HepG2 (cell line): Measurements from ENCODE around the gene NVL. TPM values are rescaled to one million over a fixed set of nuclear protein-coding genes. Genes with fewer than 3 reads are reported as not detected.

Experiments used
- ATAC-seq: fragments of 200-7000 bp; cut with Tn5 transposase; 3 replicates; pipeline ENCODE4 v1.9.1; 2020; ENCODE audit warnings: mild to moderate bottlenecking, moderate library complexity
- BruUV-seq: library from RNA; stranded (reverse); fragments of 400-500 nt; replicated peaks from 2 replicates; lab custom pipeline; 2021; lab: Mats Ljungman, UMichigan
- CTCF ChIA-PET: fragments of 300-600 bp; formaldehyde crosslinking; extraction: SDS; loops from one replicate; lab custom pipeline; 2021; ENCODE audit warnings: low total read pairs, inconsistent platforms, low intra/inter-chr PET ratio; lab: Yijun Ruan, JAX
- POLR2A ChIA-PET: fragments of 350-600 bp; sonication (Branson Sonifier 250); formaldehyde crosslinking; loops from one replicate; lab custom pipeline; 2020; ENCODE audit warnings: antibody characterized with exemption, inconsistent platforms; lab: Yijun Ruan, JAX
- DNase-seq: peaks from one replicate; pipeline ENCODE4 v3.0.0-alpha.2; 2015; ENCODE audit warnings: low spot score
- FAIRE-seq: peaks from 3 replicates; lab custom pipeline; 2011; peaks lifted over from hg19 to GRCh38; lab: Jason Lieb, UNC
- H2AFZ ChIP-seq: one replicate; pipeline ENCODE4 v1.6.1; 2011; ENCODE audit warnings: low read length, inconsistent platforms
- H3K27ac ChIP-seq: fragments of 300-600 bp; 3 replicates; pipeline ENCODE4 v1.8.0; 2011; ENCODE audit warnings: mixed run types, mild to moderate bottlenecking, mixed read lengths, low read length, inconsistent platforms; ENCODE audit not compliant: insufficient read depth; ENCODE audit errors: extremely low read length
- H3K27me3 ChIP-seq, 2 experiments: fragments of 200-600 bp in 1 of 2; 2 replicates in 1 of 2; 3 replicates in 1 of 2; pipeline versions ENCODE4 v1.6.0 to v1.8.0; 2011; ENCODE audit warnings: low read length in 2 of 2, mild to moderate bottlenecking in 2 of 2, moderate library complexity in 2 of 2, inconsistent platforms in 1 of 2; ENCODE audit not compliant: insufficient read depth in 2 of 2, control insufficient read depth in 1 of 2
- H3K36me3 ChIP-seq, 2 experiments: fragments of 200-600 bp in 1 of 2; replicated peaks in 1 of 2; 2 replicates in 1 of 2; 3 replicates in 1 of 2; pipeline versions ENCODE4 v1.5.1 to v1.8.0; 2011; ENCODE audit warnings: low read length in 2 of 2, inconsistent platforms in 1 of 2; ENCODE audit not compliant: insufficient read depth in 2 of 2, control insufficient read depth in 1 of 2
- H3K4me1 ChIP-seq: 2 replicates; pipeline ENCODE4 v1.5.1; 2012; ENCODE audit warnings: low read length, inconsistent platforms; ENCODE audit not compliant: insufficient read depth
- H3K4me2 ChIP-seq: 2 replicates; pipeline ENCODE4 v1.6.0; 2011; ENCODE audit warnings: low read depth, low read length, inconsistent platforms
- H3K4me3 ChIP-seq, 3 experiments: fragments of 200-600 bp in 1 of 3; sonication (generic), shearing (Covaris generic) in 1 of 3; replicated peaks in 1 of 3; 2 replicates each; pipeline ENCODE4 v1.5.1; 2011 to 2016; ENCODE audit warnings: low read length in 3 of 3, inconsistent platforms in 2 of 3, low read depth in 2 of 3, mild to moderate bottlenecking in 2 of 3, control low read depth in 1 of 3, mixed read lengths in 1 of 3; ENCODE audit not compliant: insufficient read depth in 1 of 3
- H3K79me2 ChIP-seq: one replicate; pipeline ENCODE4 v1.6.1; 2011; ENCODE audit warnings: low read length, inconsistent platforms; ENCODE audit not compliant: insufficient read depth
- H3K9ac ChIP-seq: 2 replicates; pipeline ENCODE4 v1.6.0; 2011; ENCODE audit warnings: mild to moderate bottlenecking, low read depth, low read length, inconsistent platforms; ENCODE audit not compliant: insufficient read depth
- H3K9me3 ChIP-seq: 2 replicates; pipeline ENCODE4 v1.5.1; 2012; ENCODE audit warnings: mild to moderate bottlenecking, low read length
- H4K20me1 ChIP-seq: 2 replicates; pipeline ENCODE4 v1.6.0; 2011; ENCODE audit warnings: inconsistent platforms, mild to moderate bottlenecking, low read length, moderate library complexity; ENCODE audit not compliant: insufficient read depth
- HHEX ChIP-seq: IDR thresholded peaks from 2 replicates; pipeline ENCODE4 v1.6.1; 2016; ENCODE audit warnings: control low read depth
- ZFP82 ChIP-seq: sonication (generic); formaldehyde crosslinking; IDR thresholded peaks from 2 replicates; pipeline ENCODE4 v1.5.1; 2020; ENCODE audit warnings: mild to moderate bottlenecking, missing genetic modification reagents, borderline replicate concordance
- ZNF274 ChIP-seq: sonication (generic); formaldehyde crosslinking; IDR thresholded peaks from 2 replicates; pipeline ENCODE4 v1.5.1; 2020; ENCODE audit warnings: mild to moderate bottlenecking, missing genetic modification reagents
- WGBS: methylation state at CpG from one replicate; pipeline ENCODE4 v1.1.6; 2017; ENCODE audit warnings: low lambda C conversion rate; 5-methylcytosine and 5-hydroxymethylcytosine counted together
- in situ Hi-C: cut with HindIII; loops from 2 replicates; pipeline ENCODE4 v1.10.0; 2017; ENCODE audit warnings: low pct_unique_long_range_greater_than_20kb; ENCODE audit not compliant: extremely low pct_ligation_motif_present
- intact Hi-C: fragments of 100-400 bp; cut with micrococcal nuclease; formaldehyde crosslinking; loops from one replicate; pipeline ENCODE4 v1.10.0; 2022; ENCODE audit not compliant: unreplicated experiment
- polyA plus RNA-seq, 8 experiments: library from polyadenylated mRNA; depleted of rRNA in 3 of 8; stranded (reverse) in 7 of 8; unstranded in 1 of 8; fragments of >200 nt; fragmentation: Illumina TruSeq in 4 of 8; extraction: Trizol in 4 of 8; gene quantifications; 2 replicates each; pipeline versions ENCODE4 v1.2.1 to v1.2.3, GENCODE V29; 2011 to 2016; ENCODE audit warnings: low read depth in 4 of 8, missing spikeins in 1 of 8, mixed read lengths in 1 of 8; ENCODE audit not compliant: insufficient read depth in 1 of 8
- total RNA-seq, 5 experiments: library from RNA; depleted of rRNA; stranded (reverse); fragments of >200 nt; fragmentation: Illumina TruSeq; extraction: Trizol; gene quantifications; 2 replicates each; pipeline ENCODE4 v1.2.3, GENCODE V29; 2016; ENCODE audit warnings: low read depth in 1 of 5
- TF ChIP-seq, protein P1 (sequence below): sonication (generic); formaldehyde crosslinking; IDR thresholded peaks from 2 replicates; pipeline ENCODE4 v1.5.0; 2020; ENCODE audit warnings: missing genetic modification reagents

NVL gene
- total and polyA plus RNA-seq, 2 of the 13 experiments (the other 11 are each of a cell fraction or from before 2014, with no cell fraction given) = 8.3 to 21.0 TPM

DNA sequence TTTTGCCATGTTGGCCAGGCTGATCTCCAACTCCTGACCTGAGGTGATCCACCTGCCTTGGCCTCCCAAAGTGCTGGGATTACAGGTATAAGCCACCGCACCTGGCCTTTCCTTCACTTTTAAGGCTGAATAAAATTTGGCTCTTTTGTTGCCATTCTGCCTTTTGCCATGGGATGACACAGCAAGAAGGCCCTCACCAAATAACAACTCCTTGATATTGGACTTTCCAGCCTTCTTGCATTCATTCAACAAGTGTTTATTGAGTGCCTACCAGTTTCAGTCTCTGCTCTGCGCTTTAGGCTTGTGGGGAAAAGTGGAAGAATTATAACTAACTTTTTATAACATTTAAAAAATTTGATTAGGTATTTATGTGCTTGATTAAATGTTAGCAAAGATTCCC lies 1.9 kb upstream of the NVL start:
- intact Hi-C loops = loop anchor here (10.0 kb wide), 1 partner anchor 487 kb away; the partner anchor contains the start of gene TP53BP2
- no peaks in the 10 kb centered on the region for H3K9me3 ChIP-seq
- H3K4me1 ChIP-seq = peaks cover 15% of the 10 kb centered on the region
- H3K36me3 ChIP-seq = no peaks in the 10 kb centered on the region
- H3K27me3 ChIP-seq = no peaks in the 10 kb centered on the region; a peak in 1 of 5 replicates
- in situ Hi-C loops = loop anchor here (5.0 kb wide), 1 partner anchor 215 kb away; no protein-coding TSS in a partner anchor
- no peak overlapping the region for H3K4me2 ChIP-seq
- POLR2A ChIA-PET = no interaction called here
- no peaks in the 10 kb centered on the region for H4K20me1 ChIP-seq
- H3K27ac ChIP-seq = no peak overlapping the region
- no peak overlapping the region for H3K4me3 ChIP-seq
- H2AFZ ChIP-seq = no peak overlapping the region
- CTCF ChIA-PET = interaction anchor here (2.4 kb wide), 1 partner anchor 161 kb away, joined by 11 read pairs; no protein-coding TSS in a partner anchor
- TF ChIP-seq HHEX (CRISPR knock-in tag) = no peak
- 0 out of 2 replicates have a peak, but pooled peaks have one; percentile 18 for TF ChIP-seq ZFP82 (CRISPR knock-in tag)
- no peak overlapping the region for H3K9ac ChIP-seq
- H3K79me2 ChIP-seq = peaks cover 30% of the 10 kb centered on the region
- ATAC-seq (no peak), FAIRE-seq (no peak), DNase-seq (no peak)
- 97% methylated on average over 2 of the region's 2 CpGs for WGBS
- no TSS peak for BruUV-seq

DNA sequence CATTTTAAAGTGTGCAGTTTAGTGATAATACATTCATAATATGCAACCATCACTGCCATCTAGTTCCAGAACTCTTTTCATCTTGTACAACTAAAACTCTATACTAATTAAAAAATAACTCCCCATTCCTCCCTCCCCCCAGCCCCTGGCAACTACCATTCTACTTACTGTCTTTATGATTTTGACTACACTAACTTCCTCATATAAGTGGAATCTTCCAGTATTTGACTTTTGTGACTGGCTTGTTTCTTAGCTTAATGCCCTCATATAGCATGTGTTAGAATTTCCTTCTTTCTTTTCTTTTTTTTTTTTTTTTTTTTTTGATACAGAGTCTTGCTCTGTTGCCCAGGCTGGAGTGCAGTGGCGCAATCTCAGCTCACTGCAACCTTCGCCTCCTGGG lies 1.4 kb upstream of the NVL start:
- H3K27me3 ChIP-seq = no peaks in the 10 kb centered on the region; a peak in 1 of 5 replicates
- FAIRE-seq = no peak
- H3K79me2 ChIP-seq = peaks cover 34% of the 10 kb centered on the region
- POLR2A ChIA-PET = no interaction called here
- H3K9ac ChIP-seq = no peak overlapping the region
- TF ChIP-seq, protein P1, sequence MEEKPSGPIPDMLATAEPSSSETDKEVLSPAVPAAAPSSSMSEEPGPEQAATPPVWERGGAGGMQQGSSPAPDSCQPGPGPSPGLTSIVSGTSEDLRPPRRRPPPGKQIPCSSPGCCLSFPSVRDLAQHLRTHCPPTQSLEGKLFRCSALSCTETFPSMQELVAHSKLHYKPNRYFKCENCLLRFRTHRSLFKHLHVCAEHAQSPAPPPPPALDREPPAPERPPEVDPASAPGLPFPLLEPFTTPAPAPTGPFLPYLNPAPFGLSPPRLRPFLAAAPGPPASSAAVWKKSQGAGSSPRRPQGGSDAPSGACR (CRISPR knock-in tag) = no peak
- TF ChIP-seq ZNF274 (CRISPR knock-in tag) = no peak
- no peaks in the 10 kb centered on the region for H3K36me3 ChIP-seq
- intact Hi-C loops (loop anchor here (10.0 kb wide), 1 partner anchor 487 kb away; the partner anchor contains the start of gene TP53BP2), in situ Hi-C loops (loop anchor here (5.0 kb wide), 1 partner anchor 214 kb away; no protein-coding TSS in a partner anchor)
- no peak for ATAC-seq
- no TSS peak for BruUV-seq
- no peak overlapping the region for H2AFZ ChIP-seq
- H3K27ac ChIP-seq = no peak overlapping the region
- CTCF ChIA-PET = no interaction called here
- H3K4me1 ChIP-seq = peaks cover 15% of the 10 kb centered on the region
- WGBS = 88% methylated on average over 2 of the region's 2 CpGs
- peak overlapping the region in 1 of 3 experiments; percentile 76; a peak in 2 of 6 replicates for H3K4me3 ChIP-seq
- no peaks in the 10 kb centered on the region for H4K20me1 ChIP-seq
- no peak for DNase-seq
- no peaks in the 10 kb centered on the region for H3K9me3 ChIP-seq
- peak overlapping the region; percentile 80; the same call in 1 of the 2 replicates for H3K4me2 ChIP-seq
